ENCODE data around the gene BORCS8.

Gene BORCS8

DNA sequence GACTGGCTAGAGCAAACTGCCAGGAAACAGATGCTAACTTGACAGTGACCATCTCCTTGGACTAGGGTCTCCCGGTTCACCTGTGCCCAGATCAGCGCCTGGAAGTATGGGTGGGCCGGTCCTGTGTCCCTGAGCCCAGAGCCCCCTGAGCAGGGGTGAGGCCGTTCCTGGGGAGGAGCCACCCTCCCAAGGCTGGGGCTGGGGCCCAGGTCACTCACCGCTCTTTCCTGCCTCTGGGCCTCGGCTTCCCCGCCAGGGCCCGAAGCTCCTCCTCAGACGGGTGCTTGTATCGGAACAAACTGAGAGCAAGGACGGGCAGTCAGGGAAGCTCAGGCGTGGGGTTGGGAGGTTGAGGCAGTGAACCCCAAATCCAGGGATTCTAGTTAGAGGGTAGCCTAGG lies 59.0 kb downstream of the BORCS8 start:
- Histone ChIP-seq H3K4me3 (no peak overlapping the region), H3K27ac (no peak overlapping the region)

DNA sequence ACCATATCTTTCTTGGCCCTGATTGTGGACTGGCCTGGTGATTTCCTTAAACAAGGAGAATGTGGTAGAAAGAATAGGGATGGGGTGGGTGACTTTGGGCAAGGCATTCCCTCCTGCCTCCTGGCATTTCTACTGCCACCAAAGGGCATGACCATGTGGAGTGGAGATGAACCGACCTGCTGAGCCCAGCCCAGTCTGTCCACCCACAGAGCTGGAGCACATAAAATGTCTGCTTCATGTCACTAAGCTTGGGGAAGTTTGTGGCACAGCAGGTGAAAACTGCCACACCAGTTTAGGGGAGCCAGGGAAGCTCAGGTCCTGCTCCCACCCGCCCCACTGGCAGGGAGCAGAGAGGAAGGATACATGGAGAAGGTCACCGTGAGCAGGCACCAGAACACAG lies 60.0 kb downstream of the BORCS8 start:
- no peak overlapping the region for H3K27ac ChIP-seq
- H3K4me3 ChIP-seq: no peak overlapping the region
